Esophagus squamous epithelium (tissue), 4 donors: ENCODE measurements around the gene ZNF445.

Source experiments
- POLR2A ChIP-seq, 4 donors: fragments of 450-650 bp; IDR thresholded peaks; one replicate each; pipeline ENCODE4 v1.6.1; 2017; ENCODE audit warnings: antibody characterized with exemption in 4 of 4, mild to moderate bottlenecking in 4 of 4, moderate library complexity in 3 of 4
- TF ChIP-seq, protein P1 (sequence below), 6 experiments: fragments of 450-650 bp in 4 of 6; fragments of 200-600 bp in 2 of 6; sonication (generic) in 2 of 6; IDR thresholded peaks; one replicate each; pipeline ENCODE4 v1.5.1; 2016 to 2019; ENCODE audit warnings: antibody characterized with exemption in 6 of 6, mild to moderate bottlenecking in 4 of 6, moderate library complexity in 4 of 6

DNA sequence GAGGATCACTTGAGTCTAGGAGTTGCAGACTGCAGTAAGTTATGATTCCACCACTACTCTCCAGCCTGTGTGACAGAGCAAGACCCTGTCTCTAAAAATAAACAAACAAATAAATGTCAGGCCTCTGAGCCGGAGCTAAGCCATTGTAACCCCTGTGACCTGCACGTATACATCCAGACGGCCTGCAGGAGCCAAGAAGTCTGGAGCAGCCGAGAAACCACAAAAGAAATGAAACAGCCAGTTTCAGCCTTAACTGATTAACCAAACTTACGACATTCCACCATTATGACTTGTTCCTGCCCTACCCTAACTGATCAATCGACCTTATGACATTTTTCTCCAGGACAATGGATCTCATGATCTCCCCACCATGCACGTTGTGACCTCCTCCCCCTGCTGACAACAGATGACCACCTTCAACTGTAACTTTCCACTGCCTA, 45.0 kb upstream of the ZNF445 start:
- no peak for TF ChIP-seq POLR2A (IDR thresholded peaks at IDR 0.05)
- TF ChIP-seq, protein P1, sequence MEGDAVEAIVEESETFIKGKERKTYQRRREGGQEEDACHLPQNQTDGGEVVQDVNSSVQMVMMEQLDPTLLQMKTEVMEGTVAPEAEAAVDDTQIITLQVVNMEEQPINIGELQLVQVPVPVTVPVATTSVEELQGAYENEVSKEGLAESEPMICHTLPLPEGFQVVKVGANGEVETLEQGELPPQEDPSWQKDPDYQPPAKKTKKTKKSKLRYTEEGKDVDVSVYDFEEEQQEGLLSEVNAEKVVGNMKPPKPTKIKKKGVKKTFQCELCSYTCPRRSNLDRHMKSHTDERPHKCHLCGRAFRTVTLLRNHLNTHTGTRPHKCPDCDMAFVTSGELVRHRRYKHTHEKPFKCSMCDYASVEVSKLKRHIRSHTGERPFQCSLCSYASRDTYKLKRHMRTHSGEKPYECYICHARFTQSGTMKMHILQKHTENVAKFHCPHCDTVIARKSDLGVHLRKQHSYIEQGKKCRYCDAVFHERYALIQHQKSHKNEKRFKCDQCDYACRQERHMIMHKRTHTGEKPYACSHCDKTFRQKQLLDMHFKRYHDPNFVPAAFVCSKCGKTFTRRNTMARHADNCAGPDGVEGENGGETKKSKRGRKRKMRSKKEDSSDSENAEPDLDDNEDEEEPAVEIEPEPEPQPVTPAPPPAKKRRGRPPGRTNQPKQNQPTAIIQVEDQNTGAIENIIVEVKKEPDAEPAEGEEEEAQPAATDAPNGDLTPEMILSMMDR (IDR thresholded peaks at IDR 0.05): no peak
